Neural cell (in vitro differentiated cells): ENCODE measurements around the gene NYAP2. TPM values are rescaled to one million over a fixed set of nuclear protein-coding genes. Genes with fewer than 3 reads are reported as not detected.

Experiments
- H2AFZ ChIP-seq: fragments of 200-600, 300-800 bp; sonication (generic), shearing (Covaris generic); 2 replicates; pipeline ENCODE4 v1.6.0; 2014; ENCODE audit warnings: low read depth, mild to moderate bottlenecking, antibody characterized with exemption, low read length, moderate library complexity
- H3F3A ChIP-seq: fragments of 200-600 bp; shearing (Covaris generic); 2 replicates; pipeline ENCODE4 v1.6.1; 2016; ENCODE audit warnings: mild to moderate bottlenecking, moderate library complexity, mixed read lengths, antibody characterized with exemption, low read length; ENCODE audit not compliant: insufficient read depth, poor library complexity, severe bottlenecking
- H3K27ac ChIP-seq: fragments of 200-600, 300-800 bp; sonication (generic), shearing (Covaris generic); 2 replicates; pipeline ENCODE4 v1.5.1; 2014; ENCODE audit warnings: mild to moderate bottlenecking, low read length, moderate library complexity
- H3K27me3 ChIP-seq: fragments of 300-800, 200-600 bp; sonication (generic), shearing (Covaris generic); 2 replicates; pipeline ENCODE4 v1.6.0; 2014; ENCODE audit warnings: mild to moderate bottlenecking, low read depth, low read length, moderate library complexity; ENCODE audit not compliant: insufficient read depth
- H3K36me3 ChIP-seq: fragments of 300-800, 200-600 bp; sonication (generic), shearing (Covaris generic); 2 replicates; pipeline ENCODE4 v1.5.1; 2014; ENCODE audit warnings: mild to moderate bottlenecking, antibody characterized with exemption, low read length, moderate library complexity; ENCODE audit not compliant: insufficient read depth
- H3K4me2 ChIP-seq: fragments of 300-800, 200-600 bp; sonication (generic), shearing (Covaris generic); 2 replicates; pipeline ENCODE4 v1.6.0; 2014; ENCODE audit warnings: mild to moderate bottlenecking, low read length
- H3K4me3 ChIP-seq: fragments of 300-800, 200-600 bp; sonication (generic), shearing (Covaris generic); 2 replicates; pipeline ENCODE4 v1.5.1; 2014; ENCODE audit warnings: mild to moderate bottlenecking, low read length, moderate library complexity
- H3K79me2 ChIP-seq: fragments of 200-600 bp; shearing (Covaris generic); replicated peaks from 2 replicates; pipeline ENCODE4 v1.6.0; 2014; ENCODE audit warnings: mild to moderate bottlenecking, low read length, moderate library complexity; ENCODE audit not compliant: insufficient read depth
- H3K9ac ChIP-seq: fragments of 300-800, 200-600 bp; sonication (generic), shearing (Covaris generic); 2 replicates; pipeline ENCODE4 v1.6.1; 2016; ENCODE audit warnings: mild to moderate bottlenecking, low read length, mixed read lengths
- H3K9me2 ChIP-seq: fragments of 200-600 bp; shearing (Covaris generic); 2 replicates; pipeline ENCODE4 v1.6.1; 2016; ENCODE audit warnings: mild to moderate bottlenecking, low read length, mixed read lengths; ENCODE audit not compliant: insufficient read depth
- H3K9me3 ChIP-seq: fragments of 200-600, 300-800 bp; sonication (generic), shearing (Covaris generic); 2 replicates; pipeline ENCODE4 v1.6.1; 2016; ENCODE audit warnings: mild to moderate bottlenecking, mixed run types, low read length, moderate library complexity, mixed read lengths
- H4K20me1 ChIP-seq: fragments of 200-600 bp; shearing (Covaris generic); 2 replicates; pipeline ENCODE4 v1.6.1; 2016; ENCODE audit warnings: mild to moderate bottlenecking, mixed run types; ENCODE audit not compliant: insufficient read depth
- EP300 ChIP-seq: fragments of 450-650 bp; conservative IDR thresholded peaks from 2 replicates; pipeline ENCODE4 v1.6.1; 2014; ENCODE audit warnings: antibody characterized with exemption, mild to moderate bottlenecking, moderate library complexity; ENCODE audit not compliant: poor library complexity, severe bottlenecking
- EZH2 ChIP-seq: fragments of 200-600, 300-800 bp; shearing (Covaris generic), sonication (generic); IDR thresholded peaks from 2 replicates; pipeline ENCODE4 v1.6.1; 2014; ENCODE audit warnings: antibody characterized with exemption, low read length, borderline replicate concordance, mild to moderate bottlenecking; ENCODE audit not compliant: insufficient read depth, poor library complexity, severe bottlenecking
- MXI1 ChIP-seq: fragments of 450-650 bp; conservative IDR thresholded peaks from 2 replicates; pipeline ENCODE4 v1.6.1; 2014; ENCODE audit warnings: antibody characterized with exemption, mild to moderate bottlenecking; ENCODE audit not compliant: poor library complexity, severe bottlenecking
- POLR2AphosphoS5 ChIP-seq: IDR thresholded peaks from 2 replicates; pipeline ENCODE4 v1.6.1; 2012
- RAD21 ChIP-seq: fragments of 450-650 bp; conservative IDR thresholded peaks from 2 replicates; pipeline ENCODE4 v1.6.1; 2014; ENCODE audit warnings: antibody characterized with exemption, mild to moderate bottlenecking, moderate library complexity
- SMC3 ChIP-seq: fragments of 450-650 bp; conservative IDR thresholded peaks from 2 replicates; pipeline ENCODE4 v1.6.1; 2014; ENCODE audit warnings: antibody characterized with exemption, mild to moderate bottlenecking, moderate library complexity; ENCODE audit not compliant: poor library complexity
- TAF1 ChIP-seq: IDR thresholded peaks from 2 replicates; pipeline ENCODE4 v1.6.1; 2012; ENCODE audit warnings: low read depth
- polyA plus RNA-seq: library from polyadenylated mRNA; depleted of rRNA; stranded (reverse); fragments of >200 nt; gene quantifications from 2 replicates; pipeline ENCODE4 v1.2.3, GENCODE V29; 2014
- TF ChIP-seq, protein P1 (sequence below): IDR thresholded peaks from 2 replicates; pipeline ENCODE4 v1.6.1; 2012; ENCODE audit warnings: borderline replicate concordance
- TF ChIP-seq, protein P2 (sequence below): fragments of 450-650 bp; IDR thresholded peaks from 2 replicates; pipeline ENCODE4 v1.5.1; 2014; ENCODE audit warnings: antibody characterized with exemption, mild to moderate bottlenecking, moderate library complexity; ENCODE audit not compliant: poor library complexity, severe bottlenecking

The NYAP2 gene
- polyA plus RNA-seq, 1 donor from 2014 or later: 0.98 TPM

DNA sequence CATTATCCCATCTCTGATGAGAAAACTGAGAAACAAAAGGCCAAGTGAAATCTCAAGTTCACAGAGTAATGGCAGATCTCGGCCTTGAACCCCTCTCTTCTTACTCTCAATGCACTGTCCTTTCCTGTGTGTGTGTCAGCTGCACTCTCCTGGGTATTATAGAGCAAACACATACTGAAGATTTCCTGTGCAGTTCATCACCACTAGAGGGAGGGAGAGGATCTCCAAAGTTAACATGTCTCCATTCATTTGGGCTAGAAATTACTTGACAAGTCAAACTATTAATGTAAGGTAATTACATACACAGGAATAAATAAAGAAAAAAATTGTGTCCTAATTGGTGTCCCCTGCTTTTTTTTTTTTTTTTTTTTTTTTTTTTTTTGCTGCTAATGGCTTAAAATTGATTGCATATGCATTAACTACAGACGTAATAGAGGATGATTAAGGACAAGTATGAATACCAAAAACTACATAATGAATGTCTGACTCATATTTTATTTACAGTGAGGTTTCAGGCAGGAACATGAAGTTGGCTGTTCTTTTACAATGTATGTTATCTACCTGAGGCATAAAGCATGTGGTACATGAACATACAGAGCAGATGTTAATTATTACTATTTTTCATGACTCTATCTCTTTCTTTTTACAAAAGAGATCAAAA, 269.2 kb downstream of the NYAP2 start:
- Histone ChIP-seq H3F3A (no peaks in the 10 kb centered on the region), H3K9me3 (no peaks in the 10 kb centered on the region), H3K27me3 (no peaks in the 10 kb centered on the region), H3K36me3 (no peaks in the 10 kb centered on the region), H3K9ac (no peak overlapping the region), H4K20me1 (no peaks in the 10 kb centered on the region), H3K4me2 (no peak overlapping the region), H3K79me2 (no peaks in the 10 kb centered on the region), H3K9me2 (no peaks in the 10 kb centered on the region), H3K27ac (no peak overlapping the region), H2AFZ (no peak overlapping the region), H3K4me3 (no peak overlapping the region)
- TF ChIP-seq TAF1 (no peak), EZH2 (no peak), MXI1 (no peak), SMC3 (peak; percentile 72), RAD21 (peak; percentile 75), EP300 (no peak), POLR2AphosphoS5 (no peak)
- TF ChIP-seq, protein P1, sequence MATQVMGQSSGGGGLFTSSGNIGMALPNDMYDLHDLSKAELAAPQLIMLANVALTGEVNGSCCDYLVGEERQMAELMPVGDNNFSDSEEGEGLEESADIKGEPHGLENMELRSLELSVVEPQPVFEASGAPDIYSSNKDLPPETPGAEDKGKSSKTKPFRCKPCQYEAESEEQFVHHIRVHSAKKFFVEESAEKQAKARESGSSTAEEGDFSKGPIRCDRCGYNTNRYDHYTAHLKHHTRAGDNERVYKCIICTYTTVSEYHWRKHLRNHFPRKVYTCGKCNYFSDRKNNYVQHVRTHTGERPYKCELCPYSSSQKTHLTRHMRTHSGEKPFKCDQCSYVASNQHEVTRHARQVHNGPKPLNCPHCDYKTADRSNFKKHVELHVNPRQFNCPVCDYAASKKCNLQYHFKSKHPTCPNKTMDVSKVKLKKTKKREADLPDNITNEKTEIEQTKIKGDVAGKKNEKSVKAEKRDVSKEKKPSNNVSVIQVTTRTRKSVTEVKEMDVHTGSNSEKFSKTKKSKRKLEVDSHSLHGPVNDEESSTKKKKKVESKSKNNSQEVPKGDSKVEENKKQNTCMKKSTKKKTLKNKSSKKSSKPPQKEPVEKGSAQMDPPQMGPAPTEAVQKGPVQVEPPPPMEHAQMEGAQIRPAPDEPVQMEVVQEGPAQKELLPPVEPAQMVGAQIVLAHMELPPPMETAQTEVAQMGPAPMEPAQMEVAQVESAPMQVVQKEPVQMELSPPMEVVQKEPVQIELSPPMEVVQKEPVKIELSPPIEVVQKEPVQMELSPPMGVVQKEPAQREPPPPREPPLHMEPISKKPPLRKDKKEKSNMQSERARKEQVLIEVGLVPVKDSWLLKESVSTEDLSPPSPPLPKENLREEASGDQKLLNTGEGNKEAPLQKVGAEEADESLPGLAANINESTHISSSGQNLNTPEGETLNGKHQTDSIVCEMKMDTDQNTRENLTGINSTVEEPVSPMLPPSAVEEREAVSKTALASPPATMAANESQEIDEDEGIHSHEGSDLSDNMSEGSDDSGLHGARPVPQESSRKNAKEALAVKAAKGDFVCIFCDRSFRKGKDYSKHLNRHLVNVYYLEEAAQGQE: no peak
- TF ChIP-seq, protein P2, sequence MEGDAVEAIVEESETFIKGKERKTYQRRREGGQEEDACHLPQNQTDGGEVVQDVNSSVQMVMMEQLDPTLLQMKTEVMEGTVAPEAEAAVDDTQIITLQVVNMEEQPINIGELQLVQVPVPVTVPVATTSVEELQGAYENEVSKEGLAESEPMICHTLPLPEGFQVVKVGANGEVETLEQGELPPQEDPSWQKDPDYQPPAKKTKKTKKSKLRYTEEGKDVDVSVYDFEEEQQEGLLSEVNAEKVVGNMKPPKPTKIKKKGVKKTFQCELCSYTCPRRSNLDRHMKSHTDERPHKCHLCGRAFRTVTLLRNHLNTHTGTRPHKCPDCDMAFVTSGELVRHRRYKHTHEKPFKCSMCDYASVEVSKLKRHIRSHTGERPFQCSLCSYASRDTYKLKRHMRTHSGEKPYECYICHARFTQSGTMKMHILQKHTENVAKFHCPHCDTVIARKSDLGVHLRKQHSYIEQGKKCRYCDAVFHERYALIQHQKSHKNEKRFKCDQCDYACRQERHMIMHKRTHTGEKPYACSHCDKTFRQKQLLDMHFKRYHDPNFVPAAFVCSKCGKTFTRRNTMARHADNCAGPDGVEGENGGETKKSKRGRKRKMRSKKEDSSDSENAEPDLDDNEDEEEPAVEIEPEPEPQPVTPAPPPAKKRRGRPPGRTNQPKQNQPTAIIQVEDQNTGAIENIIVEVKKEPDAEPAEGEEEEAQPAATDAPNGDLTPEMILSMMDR: peak; percentile 75

DNA sequence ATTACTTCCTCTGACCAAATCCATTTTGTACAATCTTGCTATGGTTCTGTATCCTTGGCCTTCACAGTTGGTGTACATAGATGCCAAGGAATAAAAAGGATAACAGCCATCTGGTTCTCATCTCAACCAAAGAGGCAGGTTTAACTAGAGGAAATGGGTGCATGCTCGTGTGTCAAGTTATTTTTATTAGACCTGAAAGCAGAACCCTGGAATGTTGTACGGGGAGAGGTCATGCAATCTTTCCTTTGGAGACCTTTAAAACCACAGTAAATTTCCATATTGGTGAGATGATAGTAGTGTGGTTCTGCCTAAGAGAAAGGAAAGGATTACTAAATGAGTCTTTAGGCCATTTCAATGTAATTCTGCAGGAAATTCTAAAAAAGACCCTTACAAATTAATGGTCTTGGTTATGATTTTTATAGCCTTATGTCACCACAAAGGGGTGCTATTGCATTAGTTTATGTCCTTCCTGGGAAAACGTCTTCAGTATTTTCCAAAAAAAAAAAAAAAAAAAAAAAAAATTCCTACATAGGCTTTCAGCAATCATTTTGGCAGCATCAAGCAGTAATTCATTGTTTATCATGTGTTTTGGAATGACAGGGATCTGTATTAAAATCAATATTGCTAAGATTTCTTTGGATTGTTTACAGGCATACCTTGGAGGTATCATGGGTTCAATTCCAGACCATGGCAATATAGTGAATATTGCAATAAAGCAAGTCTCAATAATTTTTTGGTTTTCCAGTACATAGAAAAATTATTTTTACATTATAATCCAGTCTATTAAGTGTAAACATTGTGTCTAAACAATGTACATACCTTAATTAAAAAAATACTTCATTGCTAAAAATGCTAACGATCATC, 270.8 kb downstream of the NYAP2 start:
- Histone ChIP-seq H3K27ac (no peak overlapping the region), H2AFZ (no peak overlapping the region), H3K79me2 (no peaks in the 10 kb centered on the region), H4K20me1 (no peaks in the 10 kb centered on the region), H3K9ac (no peak overlapping the region), H3K9me3 (no peaks in the 10 kb centered on the region), H3K36me3 (no peaks in the 10 kb centered on the region), H3F3A (no peaks in the 10 kb centered on the region), H3K4me3 (no peak overlapping the region), H3K9me2 (no peaks in the 10 kb centered on the region), H3K4me2 (no peak overlapping the region), H3K27me3 (no peaks in the 10 kb centered on the region)
- no peak for TF ChIP-seq MXI1
- TF ChIP-seq EZH2: no peak
- TF ChIP-seq EP300: no peak
- TF ChIP-seq, protein P2: peak; percentile 81
- TF ChIP-seq, protein P1: no peak
- TF ChIP-seq RAD21: peak; percentile 86
- no peak for TF ChIP-seq TAF1
- TF ChIP-seq SMC3: peak; percentile 92
- TF ChIP-seq POLR2AphosphoS5: no peak
